Activated CD4-positive, alpha-beta T cell treated with anti-CD3 and anti-CD28 coated beads, Interleukin-2, amount 50 U/mL, for 48 hours (primary cell): ENCODE measurements around the gene MDGA2.
"Not testable (repeated sequence)": the region's sequence is repeated elsewhere in the genome, so short reads cannot be mapped to it uniquely, and the experiment has no call there.

Experiments
- DNase-seq, 2 experiments: peaks; one replicate each; pipeline ENCODE4 v3.0.0-alpha.2; 2020

The MDGA2 gene

GRCh38 chr14:47322751-47323150 lies 352.7 kb downstream of the MDGA2 start:
- DNase-seq = no peak

- no peak for DNase-seq
Observed at GRCh38 chr14:47302121-47302520, 373.3 kb downstream of the MDGA2 start.

GRCh38 chr14:47300796-47301195 lies 374.6 kb downstream of the MDGA2 start:
- DNase-seq = no peak

- no peak for DNase-seq
Observed at GRCh38 chr14:47297374-47297773, 378.0 kb downstream of the MDGA2 start.

GRCh38 chr14:47284283-47284682 lies 391.1 kb downstream of the MDGA2 start:
- DNase-seq = no peak

GRCh38 chr14:47281761-47282160 lies 393.6 kb downstream of the MDGA2 start:
- DNase-seq = not testable (repeated sequence)

GRCh38 chr14:47278233-47278842 lies 397.1 kb downstream of the MDGA2 start:
- peak; percentile 37 to 54 for DNase-seq

GRCh38 chr14:47277703-47278102 lies 397.7 kb downstream of the MDGA2 start:
- DNase-seq = no peak

GRCh38 chr14:47276931-47277330 lies 398.5 kb downstream of the MDGA2 start:
- no peak for DNase-seq

- DNase-seq = no peak
Observed at GRCh38 chr14:47273939-47274338, 401.5 kb downstream of the MDGA2 start.

- no peak for DNase-seq
Observed at GRCh38 chr14:47270715-47271114, 404.7 kb downstream of the MDGA2 start.

- DNase-seq = no peak
Observed at GRCh38 chr14:47269756-47270492, 405.5 kb downstream of the MDGA2 start.

GRCh38 chr14:47264842-47265241 lies 410.6 kb downstream of the MDGA2 start:
- DNase-seq = no peak

- DNase-seq = no peak
Observed at GRCh38 chr14:47262801-47263200, 412.6 kb downstream of the MDGA2 start.

- no peak for DNase-seq
Observed at GRCh38 chr14:47261350-47261749, 414.1 kb downstream of the MDGA2 start.

- DNase-seq = no peak
Observed at GRCh38 chr14:47259796-47260195, 415.6 kb downstream of the MDGA2 start.

GRCh38 chr14:47257013-47257412 lies 418.4 kb downstream of the MDGA2 start:
- DNase-seq = no peak

GRCh38 chr14:47252802-47253201 lies 422.6 kb downstream of the MDGA2 start:
- no peak for DNase-seq

GRCh38 chr14:47246367-47246766 lies 429.0 kb downstream of the MDGA2 start:
- no peak for DNase-seq

- DNase-seq = not testable (repeated sequence)
Observed at GRCh38 chr14:47242579-47242978, 432.8 kb downstream of the MDGA2 start.

- no peak for DNase-seq
Observed at GRCh38 chr14:47240748-47241437, 434.5 kb downstream of the MDGA2 start.

GRCh38 chr14:47235619-47236018 lies 439.8 kb downstream of the MDGA2 start:
- DNase-seq = no peak

- no peak for DNase-seq
Observed at GRCh38 chr14:47226877-47227520, 448.4 kb downstream of the MDGA2 start.

GRCh38 chr14:47223656-47224055 lies 451.7 kb downstream of the MDGA2 start:
- DNase-seq = no peak
